ENCODE data around the gene PITRM1. TPM values are rescaled to one million over a fixed set of nuclear protein-coding genes. Genes with fewer than 3 reads are reported as not detected.

PITRM1 gene
- polyA plus RNA-seq, 1 donor from 2014 or later, result 62.2 TPM

- Histone ChIP-seq H3K9me2 (ENCODE audit: insufficient read depth, low read length) (no peaks in the 10 kb centered on the region), H3K9ac (ENCODE audit: low read length) (no peak overlapping the region), H3F3A (ENCODE audit: insufficient read depth, low read length, poor library complexity, severe bottlenecking) (no peaks in the 10 kb centered on the region), H3K4me3 (ENCODE audit: low read length) (no peak overlapping the region), H3K36me3 (ENCODE audit: insufficient read depth, low read length) (no peaks in the 10 kb centered on the region), H3K27ac (ENCODE audit: low read length) (no peak overlapping the region), H4K20me1 (ENCODE audit: insufficient read depth) (no peaks in the 10 kb centered on the region), H3K79me2 (replicated peaks; ENCODE audit: insufficient read depth, low read length) (no peaks in the 10 kb centered on the region), H2AFZ (ENCODE audit: low read depth, low read length) (no peak overlapping the region), H3K27me3 (ENCODE audit: insufficient read depth, low read depth, low read length) (no peaks in the 10 kb centered on the region), H3K9me3 (ENCODE audit: low read length) (no peaks in the 10 kb centered on the region), H3K4me2 (ENCODE audit: low read length) (no peak overlapping the region)
- TF ChIP-seq POLR2AphosphoS5 (IDR thresholded peaks at IDR 0.05) (no peak), SMC3 (conservative IDR thresholded peaks at IDR 0.05; ENCODE audit: poor library complexity) (no peak), TAF1 (IDR thresholded peaks at IDR 0.05; ENCODE audit: low read depth) (no peak), MXI1 (conservative IDR thresholded peaks at IDR 0.05; ENCODE audit: poor library complexity, severe bottlenecking) (no peak), EP300 (conservative IDR thresholded peaks at IDR 0.05; ENCODE audit: poor library complexity, severe bottlenecking) (no peak), EZH2 (IDR thresholded peaks at IDR 0.05; ENCODE audit: borderline replicate concordance, insufficient read depth, low read length, poor library complexity, severe bottlenecking) (no peak), RAD21 (conservative IDR thresholded peaks at IDR 0.05) (no peak)
- TF ChIP-seq, protein P1, sequence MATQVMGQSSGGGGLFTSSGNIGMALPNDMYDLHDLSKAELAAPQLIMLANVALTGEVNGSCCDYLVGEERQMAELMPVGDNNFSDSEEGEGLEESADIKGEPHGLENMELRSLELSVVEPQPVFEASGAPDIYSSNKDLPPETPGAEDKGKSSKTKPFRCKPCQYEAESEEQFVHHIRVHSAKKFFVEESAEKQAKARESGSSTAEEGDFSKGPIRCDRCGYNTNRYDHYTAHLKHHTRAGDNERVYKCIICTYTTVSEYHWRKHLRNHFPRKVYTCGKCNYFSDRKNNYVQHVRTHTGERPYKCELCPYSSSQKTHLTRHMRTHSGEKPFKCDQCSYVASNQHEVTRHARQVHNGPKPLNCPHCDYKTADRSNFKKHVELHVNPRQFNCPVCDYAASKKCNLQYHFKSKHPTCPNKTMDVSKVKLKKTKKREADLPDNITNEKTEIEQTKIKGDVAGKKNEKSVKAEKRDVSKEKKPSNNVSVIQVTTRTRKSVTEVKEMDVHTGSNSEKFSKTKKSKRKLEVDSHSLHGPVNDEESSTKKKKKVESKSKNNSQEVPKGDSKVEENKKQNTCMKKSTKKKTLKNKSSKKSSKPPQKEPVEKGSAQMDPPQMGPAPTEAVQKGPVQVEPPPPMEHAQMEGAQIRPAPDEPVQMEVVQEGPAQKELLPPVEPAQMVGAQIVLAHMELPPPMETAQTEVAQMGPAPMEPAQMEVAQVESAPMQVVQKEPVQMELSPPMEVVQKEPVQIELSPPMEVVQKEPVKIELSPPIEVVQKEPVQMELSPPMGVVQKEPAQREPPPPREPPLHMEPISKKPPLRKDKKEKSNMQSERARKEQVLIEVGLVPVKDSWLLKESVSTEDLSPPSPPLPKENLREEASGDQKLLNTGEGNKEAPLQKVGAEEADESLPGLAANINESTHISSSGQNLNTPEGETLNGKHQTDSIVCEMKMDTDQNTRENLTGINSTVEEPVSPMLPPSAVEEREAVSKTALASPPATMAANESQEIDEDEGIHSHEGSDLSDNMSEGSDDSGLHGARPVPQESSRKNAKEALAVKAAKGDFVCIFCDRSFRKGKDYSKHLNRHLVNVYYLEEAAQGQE (IDR thresholded peaks at IDR 0.05; ENCODE audit: borderline replicate concordance), result no peak
- TF ChIP-seq, protein P2, sequence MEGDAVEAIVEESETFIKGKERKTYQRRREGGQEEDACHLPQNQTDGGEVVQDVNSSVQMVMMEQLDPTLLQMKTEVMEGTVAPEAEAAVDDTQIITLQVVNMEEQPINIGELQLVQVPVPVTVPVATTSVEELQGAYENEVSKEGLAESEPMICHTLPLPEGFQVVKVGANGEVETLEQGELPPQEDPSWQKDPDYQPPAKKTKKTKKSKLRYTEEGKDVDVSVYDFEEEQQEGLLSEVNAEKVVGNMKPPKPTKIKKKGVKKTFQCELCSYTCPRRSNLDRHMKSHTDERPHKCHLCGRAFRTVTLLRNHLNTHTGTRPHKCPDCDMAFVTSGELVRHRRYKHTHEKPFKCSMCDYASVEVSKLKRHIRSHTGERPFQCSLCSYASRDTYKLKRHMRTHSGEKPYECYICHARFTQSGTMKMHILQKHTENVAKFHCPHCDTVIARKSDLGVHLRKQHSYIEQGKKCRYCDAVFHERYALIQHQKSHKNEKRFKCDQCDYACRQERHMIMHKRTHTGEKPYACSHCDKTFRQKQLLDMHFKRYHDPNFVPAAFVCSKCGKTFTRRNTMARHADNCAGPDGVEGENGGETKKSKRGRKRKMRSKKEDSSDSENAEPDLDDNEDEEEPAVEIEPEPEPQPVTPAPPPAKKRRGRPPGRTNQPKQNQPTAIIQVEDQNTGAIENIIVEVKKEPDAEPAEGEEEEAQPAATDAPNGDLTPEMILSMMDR (IDR thresholded peaks at IDR 0.05; ENCODE audit: poor library complexity, severe bottlenecking), result no peak
Measured at GRCh38 chr10:3210251-3210877, 37.8 kb upstream of the PITRM1 start.

DNA sequence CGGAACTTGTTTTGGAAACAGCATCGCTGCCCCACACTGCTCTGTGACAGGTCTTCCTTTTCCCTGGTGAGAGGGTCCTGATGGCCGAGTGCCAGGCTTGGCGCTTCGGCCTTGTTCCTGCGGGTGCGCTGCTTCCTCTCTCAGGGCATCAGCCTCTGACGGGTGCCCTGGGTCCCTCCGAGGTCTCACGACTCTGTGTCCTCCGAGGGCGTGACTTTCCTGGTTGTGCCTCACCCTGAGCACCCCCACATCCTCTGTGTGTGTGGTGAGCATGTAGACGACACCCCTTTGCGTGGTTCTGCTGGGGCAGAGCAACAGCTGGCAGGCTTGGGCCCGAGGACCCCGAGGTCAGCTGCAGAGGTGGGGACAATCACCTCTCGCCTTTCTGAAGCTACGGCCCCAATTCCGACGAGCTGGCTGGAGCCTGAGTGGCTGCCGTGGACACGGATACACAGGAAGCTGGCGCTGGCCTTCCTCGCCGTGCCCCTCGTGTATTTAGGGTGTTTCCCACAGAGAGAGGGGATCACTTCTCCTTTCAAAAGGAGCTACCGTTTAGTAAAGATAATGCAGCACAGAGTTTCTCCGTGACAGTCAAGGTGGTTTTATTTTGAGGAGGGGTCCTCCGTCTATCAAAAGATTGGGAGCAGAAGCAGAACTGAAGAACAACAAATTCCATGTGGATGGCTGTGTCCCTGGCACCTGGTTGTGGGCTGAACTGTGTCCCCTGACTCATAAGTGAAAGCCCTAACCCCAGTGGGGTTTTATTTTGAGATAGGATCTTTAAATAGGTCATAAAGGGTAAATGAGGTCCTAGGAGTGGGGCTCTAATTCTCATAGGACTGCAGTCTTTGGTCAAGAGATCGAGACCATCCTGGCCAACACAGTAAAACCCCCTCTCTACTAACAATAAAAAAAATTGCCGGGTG lies 36.2 kb upstream of the PITRM1 start:
- no peaks in the 10 kb centered on the region for H3K27me3 ChIP-seq (ENCODE audit: insufficient read depth, low read depth, low read length)
- H4K20me1 ChIP-seq (ENCODE audit: insufficient read depth), result no peaks in the 10 kb centered on the region
- peaks cover 4% of the 10 kb centered on the region for H3F3A ChIP-seq (ENCODE audit: insufficient read depth, low read length, poor library complexity, severe bottlenecking)
- TF ChIP-seq EZH2 (IDR thresholded peaks at IDR 0.05; ENCODE audit: borderline replicate concordance, insufficient read depth, low read length, poor library complexity, severe bottlenecking) (no peak), EP300 (conservative IDR thresholded peaks at IDR 0.05; ENCODE audit: poor library complexity, severe bottlenecking) (no peak), POLR2AphosphoS5 (IDR thresholded peaks at IDR 0.05) (no peak), SMC3 (conservative IDR thresholded peaks at IDR 0.05; ENCODE audit: poor library complexity) (no peak), TAF1 (IDR thresholded peaks at IDR 0.05; ENCODE audit: low read depth) (no peak), MXI1 (conservative IDR thresholded peaks at IDR 0.05; ENCODE audit: poor library complexity, severe bottlenecking) (no peak)
- TF ChIP-seq, protein P2 (IDR thresholded peaks at IDR 0.05; ENCODE audit: poor library complexity, severe bottlenecking), result no peak
- H3K9me3 ChIP-seq (ENCODE audit: low read length), result no peaks in the 10 kb centered on the region
- no peaks in the 10 kb centered on the region for H3K36me3 ChIP-seq (ENCODE audit: insufficient read depth, low read length)
- no peaks in the 10 kb centered on the region for H3K9me2 ChIP-seq (ENCODE audit: insufficient read depth, low read length)
- H3K4me3 ChIP-seq (ENCODE audit: low read length), result no peak overlapping the region
- H3K27ac ChIP-seq (ENCODE audit: low read length), result no peak overlapping the region
- H3K9ac ChIP-seq (ENCODE audit: low read length), result no peak overlapping the region
- H3K79me2 ChIP-seq (replicated peaks; ENCODE audit: insufficient read depth, low read length), result no peaks in the 10 kb centered on the region
- H3K4me2 ChIP-seq (ENCODE audit: low read length), result no peak overlapping the region
- no peak overlapping the region for H2AFZ ChIP-seq (ENCODE audit: low read depth, low read length)

Measured in neural cell (in vitro differentiated cells).